GM23338 (cell line): ENCODE data around the gene SEMA4D. TPM values are rescaled to one million over a fixed set of nuclear protein-coding genes. Genes with fewer than 3 reads are reported as not detected.

Experiments
- ATAC-seq: fragments of 200-7000 bp; cut with Tn5 transposase; 3 replicates; pipeline ENCODE4 v1.9.1; 2020
- DNase-seq: peaks from one replicate; pipeline ENCODE4 v3.0.0-alpha.2; 2015; ENCODE audit warnings: low spot score
- H2AFZ ChIP-seq: fragments of 200-600 bp; sonication (generic); 2 replicates; pipeline ENCODE4 v1.8.0; 2016; ENCODE audit warnings: antibody characterized with exemption, mild to moderate bottlenecking, moderate library complexity
- H3F3A ChIP-seq: fragments of 200-600 bp; sonication (generic); replicated peaks from 2 replicates; pipeline ENCODE4 v1.8.0; 2017; ENCODE audit warnings: antibody characterized with exemption, mixed run types, low read depth
- H3K27ac ChIP-seq: fragments of 200-600 bp; sonication (generic); 2 replicates; pipeline ENCODE4 v1.6.1; 2016; ENCODE audit warnings: low read depth
- H3K27me3 ChIP-seq: fragments of 200-600 bp; sonication (generic); 2 replicates; pipeline ENCODE4 v1.8.0; 2016; ENCODE audit warnings: mild to moderate bottlenecking, mixed run types, moderate library complexity; ENCODE audit not compliant: insufficient read depth
- H3K36me3 ChIP-seq: fragments of 200-600 bp; sonication (generic); 2 replicates; pipeline ENCODE4 v1.8.0; 2016; ENCODE audit warnings: mild to moderate bottlenecking; ENCODE audit not compliant: insufficient read depth
- H3K4me1 ChIP-seq: fragments of 200-600 bp; sonication (generic); 2 replicates; pipeline ENCODE4 v1.8.0; 2016; ENCODE audit warnings: mild to moderate bottlenecking, moderate library complexity; ENCODE audit not compliant: insufficient read depth
- H3K4me2 ChIP-seq: fragments of 200-600 bp; sonication (generic); 2 replicates; pipeline ENCODE4 v1.7.1; 2017; ENCODE audit warnings: mixed run types
- H3K4me3 ChIP-seq: fragments of 200-600 bp; sonication (generic); 2 replicates; pipeline ENCODE4 v1.6.1; 2016; ENCODE audit warnings: mixed run types
- H3K79me2 ChIP-seq: fragments of 200-600 bp; sonication (generic); replicated peaks from 2 replicates; pipeline ENCODE4 v1.8.0; 2017; ENCODE audit warnings: mild to moderate bottlenecking; ENCODE audit not compliant: insufficient read depth
- H3K9me2 ChIP-seq: fragments of 200-600 bp; sonication (generic); 2 replicates; pipeline ENCODE4 v1.8.0; 2017; ENCODE audit not compliant: insufficient read depth
- H4K20me1 ChIP-seq: fragments of 200-600 bp; sonication (generic); replicated peaks from 2 replicates; pipeline ENCODE4 v1.8.0; 2017; ENCODE audit warnings: mild to moderate bottlenecking; ENCODE audit not compliant: insufficient read depth
- H3K27ac Mint-ChIP-seq: 2 replicates; pipeline ENCODE4 v1.8.0; 2020; ENCODE audit warnings: inconsistent platforms, mild to moderate bottlenecking, moderate library complexity, mixed read lengths
- H3K27me3 Mint-ChIP-seq: 3 replicates; pipeline ENCODE4 v1.8.0; 2022; ENCODE audit warnings: low read depth, mild to moderate bottlenecking, moderate library complexity, mixed read lengths, inconsistent platforms; ENCODE audit not compliant: insufficient read depth, poor library complexity
- H3K36me3 Mint-ChIP-seq: 3 replicates; pipeline ENCODE4 v1.8.0; 2021; ENCODE audit warnings: low read depth, mild to moderate bottlenecking, inconsistent platforms, moderate library complexity, mixed read lengths
- H3K4me1 Mint-ChIP-seq: 3 replicates; pipeline ENCODE4 v1.8.0; 2020; ENCODE audit warnings: mild to moderate bottlenecking, inconsistent platforms, mixed read lengths
- H3K4me3 Mint-ChIP-seq: 3 replicates; pipeline ENCODE4 v1.8.0; 2021; ENCODE audit warnings: moderate library complexity, mild to moderate bottlenecking, inconsistent platforms, mixed read lengths
- H3K9me3 Mint-ChIP-seq: 3 replicates; pipeline ENCODE4 v1.8.0; 2020; ENCODE audit warnings: moderate library complexity, mild to moderate bottlenecking, inconsistent platforms, mixed read lengths
- CREB1 ChIP-seq: fragments of 250-450 bp; sonication (Bioruptor Pico); IDR thresholded peaks from 2 replicates; pipeline ENCODE4 v1.5.0; 2020; ENCODE audit warnings: low read depth, mild to moderate bottlenecking, moderate library complexity
- CTCF ChIP-seq, 2 experiments: fragments of 200-600 bp in 1 of 2; sonication (generic) in 1 of 2; conservative IDR thresholded peaks; 2 replicates each; pipeline versions ENCODE4 v1.5.1 to v1.6.1; 2016 to 2017; ENCODE audit warnings: antibody characterized with exemption in 2 of 2, low read depth in 2 of 2, mild to moderate bottlenecking in 2 of 2, moderate library complexity in 1 of 2
- ETS1 ChIP-seq: IDR thresholded peaks from 2 replicates; pipeline ENCODE4 v1.6.1; 2016; ENCODE audit warnings: antibody characterized with exemption
- EZH2 ChIP-seq: fragments of 200-600 bp; sonication (generic); IDR thresholded peaks from one replicate; pipeline ENCODE4 v1.8.0; 2017; ENCODE audit warnings: antibody characterized with exemption, mild to moderate bottlenecking, low read depth; ENCODE audit not compliant: unreplicated experiment
- EZH2phosphoT487 ChIP-seq: fragments of 200-600 bp; sonication (generic); IDR thresholded peaks from one replicate; pipeline ENCODE4 v1.8.1; 2018; ENCODE audit warnings: antibody characterized with exemption; ENCODE audit not compliant: unreplicated experiment
- JUNB ChIP-seq: IDR thresholded peaks from one replicate; pipeline ENCODE4 v1.6.1; 2016; ENCODE audit warnings: antibody characterized with exemption; ENCODE audit not compliant: unreplicated experiment
- NANOG ChIP-seq: IDR thresholded peaks from 2 replicates; pipeline ENCODE4 v1.6.1; 2016; ENCODE audit warnings: antibody characterized with exemption, borderline replicate concordance
- REST ChIP-seq: IDR thresholded peaks from one replicate; pipeline ENCODE4 v1.6.1; 2018; ENCODE audit warnings: antibody characterized with exemption; ENCODE audit not compliant: unreplicated experiment
- polyA plus RNA-seq: library from polyadenylated mRNA; unstranded; fragments of >200 nt; fragmentation: Nextera tagmentation; extraction: Ambion mirVana; gene quantifications from 2 replicates; pipeline ENCODE4 v1.2.1, GENCODE V29; 2016
- total RNA-seq: library from RNA; depleted of rRNA; stranded (reverse); fragments of >200 nt; shearing (Covaris generic); gene quantifications from 2 replicates; pipeline ENCODE4 v1.2.3, GENCODE V29; 2014

Gene SEMA4D
- total and polyA plus RNA-seq, 2 experiments from 2014 or later, result 19.3 to 63.0 TPM

GRCh38 chr9:89412541-89412940 is 85.4 kb downstream of the SEMA4D start:
- H3K27me3 Mint-ChIP-seq, result peaks cover 15% of the 10 kb centered on the region
- Histone ChIP-seq H3K4me3 (peak overlapping the region; percentile 17; the same call in 1 of the 2 replicates), H3K79me2 (peaks cover 58% of the 10 kb centered on the region), H2AFZ (no peak overlapping the region), H3K27me3 (no peaks in the 10 kb centered on the region), H3K4me1 (peaks cover 30% of the 10 kb centered on the region), H3K9me2 (no peaks in the 10 kb centered on the region), H3F3A (peaks cover 8% of the 10 kb centered on the region), H4K20me1 (peaks cover 24% of the 10 kb centered on the region), H3K27ac (peak overlapping the region; percentile 20), H3K36me3 (no peaks in the 10 kb centered on the region; the same call in 1 of the 2 replicates), H3K4me2 (peak overlapping the region; percentile 70)
- H3K4me1 Mint-ChIP-seq, result peaks cover 56% of the 10 kb centered on the region
- no peak for DNase-seq
- ATAC-seq, result peak; percentile 26
- H3K36me3 Mint-ChIP-seq, result peaks cover 17% of the 10 kb centered on the region
- peaks cover 2% of the 10 kb centered on the region; the same call in 2 of the 3 replicates for H3K9me3 Mint-ChIP-seq
- TF ChIP-seq NANOG, result no peak
- TF ChIP-seq JUNB, result no peak
- TF ChIP-seq EZH2phosphoT487, result no peak
- no peak for TF ChIP-seq EZH2
- TF ChIP-seq CTCF (conservative IDR thresholded peaks at IDR 0.05; ENCODE audit: low read depth in 2 of 2), result no peak
- TF ChIP-seq CREB1 (CRISPR knock-in tag), result no peak
- H3K27ac Mint-ChIP-seq, result peak overlapping the region; percentile 93
- peak overlapping the region; percentile 59 for H3K4me3 Mint-ChIP-seq

GRCh38 chr9:89411759-89412158 is 86.2 kb downstream of the SEMA4D start:
- Histone ChIP-seq H3K9me2 (no peaks in the 10 kb centered on the region), H4K20me1 (peaks cover 24% of the 10 kb centered on the region), H3K36me3 (no peaks in the 10 kb centered on the region; the same call in 1 of the 2 replicates), H3K79me2 (peaks cover 57% of the 10 kb centered on the region), H3K27me3 (no peaks in the 10 kb centered on the region), H3K4me3 (0 out of 2 replicates have a peak overlapping the region, but pooled peaks have one; percentile 5), H3K27ac (peak overlapping the region; percentile 20), H2AFZ (no peak overlapping the region), H3F3A (peaks cover 8% of the 10 kb centered on the region), H3K4me2 (peak overlapping the region; percentile 70), H3K4me1 (peaks cover 30% of the 10 kb centered on the region)
- Mint-ChIP-seq H3K4me1 (peaks cover 56% of the 10 kb centered on the region), H3K4me3 (no peak overlapping the region), H3K27me3 (peaks cover 15% of the 10 kb centered on the region), H3K27ac (no peak overlapping the region; the same call in 1 of the 2 replicates), H3K36me3 (peaks cover 16% of the 10 kb centered on the region; the same call in 1 of the 3 replicates), H3K9me3 (peaks cover 4% of the 10 kb centered on the region; the same call in 2 of the 3 replicates)
- DNase-seq, result no peak
- no peak; the same call in 2 of the 3 replicates for ATAC-seq
- no peak for TF ChIP-seq EZH2phosphoT487
- no peak for TF ChIP-seq ETS1
- no peak for TF ChIP-seq REST
- no peak for TF ChIP-seq JUNB
